Measurements from ENCODE around the gene GPS2. TPM values are rescaled to one million over a fixed set of nuclear protein-coding genes. Genes with fewer than 3 reads are reported as not detected.

The GPS2 gene
- total RNA-seq, 2 experiments from 2014 or later: 28.2 to 32.2 TPM

DNA sequence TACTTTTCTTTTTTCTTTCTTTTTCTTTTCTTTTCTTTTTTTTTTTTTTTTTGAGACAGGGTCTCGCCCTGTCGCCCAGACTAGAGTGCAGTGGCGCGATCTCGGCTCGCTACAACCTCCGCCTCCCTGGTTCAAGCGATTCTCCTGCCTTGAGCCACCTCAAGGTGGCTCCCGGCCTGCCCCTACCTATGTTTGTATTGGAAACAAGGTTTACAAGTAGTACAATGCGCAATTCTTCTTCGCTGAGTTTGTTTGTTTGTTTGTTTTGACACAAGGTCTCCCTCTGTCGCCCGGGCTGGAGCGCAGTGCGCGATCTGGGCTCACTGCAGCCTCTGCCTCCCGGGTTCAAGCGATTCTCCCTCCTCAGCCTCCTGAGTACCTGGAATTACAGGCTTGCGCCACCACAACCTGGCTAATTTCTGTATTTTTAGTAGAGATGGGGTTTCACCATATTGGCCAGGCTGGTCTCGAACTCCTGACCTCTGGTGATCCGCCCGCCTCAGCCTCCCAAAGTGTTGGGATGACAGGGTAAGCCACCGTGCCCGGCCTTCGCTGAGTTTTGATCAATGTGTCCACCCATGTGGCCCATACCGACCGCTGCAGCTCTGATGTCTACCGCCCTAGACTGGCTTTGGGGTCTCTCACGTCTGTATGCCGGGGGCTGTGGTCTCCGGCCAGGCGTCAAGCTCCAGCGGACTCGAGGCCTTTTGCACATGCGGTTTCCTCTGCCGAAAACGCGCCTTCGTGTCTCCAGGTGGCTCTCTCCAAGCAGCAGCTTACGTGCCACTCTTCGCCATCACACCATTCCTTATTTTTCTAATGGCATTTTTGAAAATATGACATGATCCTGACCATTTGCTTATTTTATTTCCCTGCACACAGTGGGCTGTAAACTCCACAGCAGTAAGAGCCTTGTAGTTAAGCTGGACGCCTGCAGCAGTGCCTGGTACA, 19.7 kb downstream of the GPS2 start:
- peak overlapping the region; percentile 70 for H3K4me3 Mint-ChIP-seq
- no peak for DNase-seq
- H3K36me3 Mint-ChIP-seq (ENCODE audit: low read depth): no peaks in the 10 kb centered on the region
- no peak overlapping the region for H3K27ac Mint-ChIP-seq
- CTCF ChIA-PET: interaction anchor here (0.6 to 4.1 kb wide), 13 partner anchors 10 to 162 kb away, joined by 3 to 45 read pairs (median 9); partner anchors contain the start of genes ACAP1, PHF23 and SLC2A4
- no peaks in the 10 kb centered on the region for H3K9me3 Mint-ChIP-seq
- intact Hi-C loops (cut with micrococcal nuclease): loop anchor here (1.0 to 2.0 kb wide), 3 partner anchors 15 to 249 kb away; no protein-coding TSS in a partner anchor
- H3K4me1 Mint-ChIP-seq (ENCODE audit: low read depth): peaks cover 19% of the 10 kb centered on the region
- peaks cover 24% of the 10 kb centered on the region for H3K27me3 Mint-ChIP-seq (ENCODE audit: low read depth)

DNA sequence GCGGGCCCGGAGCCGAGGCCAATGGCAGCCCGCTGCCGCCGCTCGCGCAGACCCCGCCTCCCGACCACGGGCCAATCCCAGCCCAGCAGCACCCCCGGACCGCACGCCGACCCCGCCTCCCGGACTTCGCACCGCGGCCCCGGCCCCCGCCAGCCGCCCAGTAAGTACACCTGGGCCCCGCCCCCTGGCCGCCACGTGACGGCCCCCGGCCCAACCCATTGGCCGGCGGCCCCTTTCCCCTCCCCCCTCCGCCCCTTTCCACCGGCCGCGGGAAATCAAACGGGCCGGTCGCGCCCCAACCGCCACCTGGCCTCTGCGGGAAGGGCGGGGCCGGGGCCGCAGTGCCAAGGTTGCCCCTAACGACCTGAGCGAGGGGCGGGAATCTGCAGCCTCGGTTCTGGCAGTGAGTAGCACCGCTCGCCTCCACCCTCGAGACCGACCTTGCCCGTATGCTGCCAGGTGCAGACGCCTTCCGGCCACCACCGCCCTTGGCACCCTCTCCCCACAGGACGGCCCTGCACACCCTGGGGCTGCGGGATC, 20.5 kb downstream of the GPS2 start, which contains the start of gene YBX2:
TSS of gene YBX2 (minus strand) at position 26 of the 540 bp plus-strand sequence. CDS start 139 bp downstream, outside the sequence.
- H3K36me3 Mint-ChIP-seq (ENCODE audit: low read depth): no peaks in the 10 kb centered on the region
- peak; percentile 80 for DNase-seq
- H3K9me3 Mint-ChIP-seq: no peaks in the 10 kb centered on the region
- peak within 1 kb of the TSS; percentile 70 for H3K4me3 Mint-ChIP-seq
- CTCF ChIA-PET: no interaction called here
- H3K4me1 Mint-ChIP-seq (ENCODE audit: low read depth): peaks cover 19% of the 10 kb centered on the region
- intact Hi-C loops (cut with micrococcal nuclease): loop anchor here (1.0 kb wide), 1 partner anchor 13 kb away; the partner anchor contains the start of gene EIF5A
- H3K27me3 Mint-ChIP-seq (ENCODE audit: low read depth): peaks cover 24% of the 10 kb centered on the region
- H3K27ac Mint-ChIP-seq: no peak within 1 kb of the TSS

DNA sequence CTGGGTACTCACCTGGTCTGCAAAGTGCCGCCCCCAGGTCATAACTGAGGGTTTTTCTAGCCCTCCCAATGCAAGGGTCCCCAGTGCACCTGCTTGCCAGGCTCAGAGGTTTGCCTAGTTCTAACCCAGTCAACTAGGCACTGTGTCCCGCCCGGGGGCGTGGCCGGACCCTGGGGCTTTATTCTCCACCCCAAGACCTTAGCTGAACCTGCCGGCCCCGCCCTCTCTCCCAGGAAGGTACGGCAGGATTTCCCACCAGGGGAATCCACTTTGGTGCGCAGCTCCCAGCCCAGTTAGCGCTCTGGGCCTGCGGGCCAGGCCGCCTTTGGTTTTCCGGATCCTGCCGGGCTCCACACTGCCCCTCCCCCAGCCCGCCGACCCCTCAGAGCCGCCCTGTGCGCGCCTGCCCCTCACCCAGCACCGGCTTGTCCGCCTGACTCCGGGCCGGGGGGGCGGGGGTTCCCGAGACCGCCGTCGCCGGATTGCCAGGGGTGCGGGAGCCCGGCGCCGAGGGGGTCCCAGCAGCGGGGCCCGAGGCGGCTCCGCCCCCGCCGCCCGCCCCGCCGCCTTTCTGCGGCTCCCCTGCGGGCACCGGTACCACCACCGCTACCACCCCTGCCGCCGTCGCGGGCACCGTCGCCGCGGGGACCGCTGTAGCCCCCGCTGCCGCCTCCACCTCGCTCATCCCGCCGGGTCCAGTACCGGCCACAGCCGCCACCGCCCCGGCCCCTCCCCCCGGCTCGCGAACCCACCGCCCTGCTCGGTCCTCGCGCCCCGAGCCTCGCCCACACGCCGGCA, 21.1 kb downstream of the GPS2 start:
- Mint-ChIP-seq H3K27me3 (ENCODE audit: low read depth) (peaks cover 24% of the 10 kb centered on the region), H3K27ac (no peak overlapping the region), H3K9me3 (no peaks in the 10 kb centered on the region), H3K36me3 (ENCODE audit: low read depth) (no peaks in the 10 kb centered on the region), H3K4me1 (ENCODE audit: low read depth) (peaks cover 19% of the 10 kb centered on the region), H3K4me3 (peak overlapping the region; percentile 70)
- CTCF ChIA-PET: interaction anchor here (1.0 to 1.8 kb wide), 3 partner anchors 10 to 74 kb away, joined by 3 to 4 read pairs (median 3); partner anchors contain the start of gene SLC2A4
- DNase-seq: no peak
- intact Hi-C loops (cut with micrococcal nuclease): loop anchor here (1.0 kb wide), 1 partner anchor 13 kb away; the partner anchor contains the start of gene EIF5A

DNA sequence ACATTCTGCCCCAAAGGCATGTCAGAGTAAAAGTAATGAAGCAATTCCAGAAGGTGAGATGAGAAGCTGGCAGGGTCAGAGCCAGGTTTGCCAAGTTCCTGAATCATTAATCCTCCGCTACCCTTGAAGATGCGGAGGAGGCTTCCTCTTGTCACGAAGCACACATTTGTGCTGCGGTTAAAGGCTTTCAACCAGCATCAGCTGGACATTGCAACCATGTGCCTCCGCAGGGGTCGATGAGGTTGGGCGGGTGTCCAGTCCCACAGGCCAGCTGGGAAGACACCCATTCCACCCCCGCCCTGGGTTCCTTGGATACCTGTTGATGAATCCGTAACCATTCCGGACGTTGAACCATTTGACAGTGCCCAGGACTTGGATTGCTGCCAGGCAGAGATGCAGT, 22.0 kb downstream of the GPS2 start:
- H3K36me3 Mint-ChIP-seq (ENCODE audit: low read depth): no peaks in the 10 kb centered on the region
- H3K9me3 Mint-ChIP-seq: no peaks in the 10 kb centered on the region
- DNase-seq: no peak
- intact Hi-C loops (cut with micrococcal nuclease): no loop called here
- peaks cover 24% of the 10 kb centered on the region for H3K27me3 Mint-ChIP-seq (ENCODE audit: low read depth)
- no peak overlapping the region for H3K27ac Mint-ChIP-seq
- CTCF ChIA-PET: interaction anchor here (1.0 to 1.8 kb wide), 3 partner anchors 9 to 73 kb away, joined by 3 to 4 read pairs (median 3); partner anchors contain the start of gene SLC2A4
- H3K4me1 Mint-ChIP-seq (ENCODE audit: low read depth): peaks cover 19% of the 10 kb centered on the region
- peak overlapping the region; percentile 27 for H3K4me3 Mint-ChIP-seq

DNA sequence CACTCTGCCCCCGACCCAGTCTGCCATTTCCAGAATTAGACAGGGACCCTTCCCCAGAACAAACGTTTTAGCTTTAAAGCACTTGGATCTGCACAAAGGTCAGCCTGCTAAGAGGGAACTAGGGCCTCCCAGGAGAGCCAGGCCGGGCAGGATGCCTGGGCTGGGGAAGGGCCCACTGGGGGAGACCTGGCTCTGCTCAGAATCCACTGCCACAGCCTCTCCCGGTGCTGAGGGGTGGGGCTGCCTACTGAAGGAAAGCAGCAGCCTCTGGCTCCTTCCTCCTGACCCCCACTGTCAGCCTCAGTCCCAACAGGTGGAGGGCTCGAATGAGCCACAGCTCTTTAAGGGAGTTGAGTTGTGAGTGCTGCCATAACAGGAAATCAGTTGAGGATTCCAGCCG, 22.4 kb downstream of the GPS2 start:
- Mint-ChIP-seq H3K27ac (no peak overlapping the region), H3K27me3 (ENCODE audit: low read depth) (peaks cover 24% of the 10 kb centered on the region), H3K4me3 (no peak overlapping the region), H3K9me3 (no peaks in the 10 kb centered on the region), H3K4me1 (ENCODE audit: low read depth) (peaks cover 19% of the 10 kb centered on the region), H3K36me3 (ENCODE audit: low read depth) (no peaks in the 10 kb centered on the region)
- intact Hi-C loops (cut with micrococcal nuclease): no loop called here
- CTCF ChIA-PET: interaction anchor here (0.7 to 1.8 kb wide), 3 partner anchors 8 to 57 kb away, joined by 3 to 10 read pairs (median 4); partner anchors contain the start of gene SLC2A4
- DNase-seq: no peak

DNA sequence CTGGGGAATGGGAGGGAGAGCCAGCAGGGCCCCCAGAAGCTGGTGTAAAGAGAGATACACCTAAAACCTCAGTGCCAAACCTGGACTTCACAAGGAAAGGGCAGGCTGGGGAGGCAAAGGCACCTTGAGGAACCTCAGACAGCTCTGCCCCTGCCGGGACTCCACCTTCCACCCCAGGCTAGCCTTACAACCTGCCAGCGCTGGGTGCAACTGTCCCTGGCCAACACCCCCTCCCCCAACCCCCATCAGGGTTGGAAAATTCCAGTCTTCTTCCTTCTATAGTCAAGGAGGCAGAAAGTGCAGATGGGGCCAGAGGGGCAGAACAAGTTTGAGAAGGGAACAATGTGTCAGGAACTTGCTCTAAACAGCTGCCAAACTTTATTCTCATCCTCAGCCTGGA, 23.0 kb downstream of the GPS2 start:
- Mint-ChIP-seq H3K27me3 (ENCODE audit: low read depth) (peaks cover 24% of the 10 kb centered on the region), H3K27ac (no peak overlapping the region), H3K4me3 (no peak overlapping the region), H3K36me3 (ENCODE audit: low read depth) (no peaks in the 10 kb centered on the region), H3K4me1 (ENCODE audit: low read depth) (peaks cover 19% of the 10 kb centered on the region), H3K9me3 (no peaks in the 10 kb centered on the region)
- DNase-seq: no peak
- CTCF ChIA-PET: interaction anchor here (0.6 to 0.7 kb wide), 2 partner anchors 58 to 228 kb away, joined by 3 to 10 read pairs; no protein-coding TSS in a partner anchor
- intact Hi-C loops (cut with micrococcal nuclease): no loop called here

DNA sequence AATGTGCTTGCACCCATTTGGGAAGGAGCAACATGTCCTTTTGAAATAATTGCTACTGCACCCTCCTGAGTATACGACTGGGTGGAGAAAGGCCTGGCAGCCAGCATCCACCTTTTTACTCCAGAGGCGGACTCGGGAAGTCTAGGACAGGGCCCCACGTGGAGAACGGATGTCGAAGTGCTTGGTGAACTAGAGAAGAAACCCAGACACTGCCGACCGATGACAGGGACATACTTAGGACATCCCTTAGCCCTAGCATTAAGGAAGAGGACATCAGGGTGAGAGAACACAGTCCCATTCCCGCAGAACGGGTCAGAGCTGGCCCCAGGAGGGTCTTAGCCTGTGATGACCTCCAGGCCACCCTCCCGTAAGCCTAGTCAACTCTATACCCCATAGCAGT, 24.5 kb downstream of the GPS2 start:
- Mint-ChIP-seq H3K36me3 (ENCODE audit: low read depth) (no peaks in the 10 kb centered on the region), H3K4me1 (ENCODE audit: low read depth) (peaks cover 9% of the 10 kb centered on the region), H3K9me3 (no peaks in the 10 kb centered on the region), H3K27ac (no peak overlapping the region), H3K27me3 (ENCODE audit: low read depth) (peaks cover 17% of the 10 kb centered on the region), H3K4me3 (no peak overlapping the region)
- no peak for DNase-seq
- CTCF ChIA-PET: no interaction called here
- intact Hi-C loops (cut with micrococcal nuclease): no loop called here

DNA sequence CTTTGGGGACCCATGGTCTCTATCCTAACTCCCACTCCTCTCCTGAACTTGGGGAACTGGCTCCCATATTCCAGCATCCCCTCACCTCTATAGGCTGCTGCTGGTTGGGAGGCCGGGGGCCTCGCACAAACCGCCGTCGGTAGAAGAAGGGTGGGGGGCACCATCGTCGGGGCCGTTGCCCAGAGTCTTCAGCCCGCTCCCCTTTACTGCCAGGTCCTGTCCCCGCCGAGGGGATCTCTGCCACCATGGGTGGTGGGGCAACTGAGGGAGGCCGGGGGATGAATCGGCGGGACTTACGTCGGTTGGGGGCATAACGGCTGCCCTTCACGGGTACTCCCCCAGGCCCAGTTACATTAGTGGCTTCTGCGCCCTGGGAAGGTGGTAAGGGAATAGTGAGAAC, 25.0 kb downstream of the GPS2 start:
- no peaks in the 10 kb centered on the region for H3K36me3 Mint-ChIP-seq (ENCODE audit: low read depth)
- no peaks in the 10 kb centered on the region for H3K9me3 Mint-ChIP-seq

DNA sequence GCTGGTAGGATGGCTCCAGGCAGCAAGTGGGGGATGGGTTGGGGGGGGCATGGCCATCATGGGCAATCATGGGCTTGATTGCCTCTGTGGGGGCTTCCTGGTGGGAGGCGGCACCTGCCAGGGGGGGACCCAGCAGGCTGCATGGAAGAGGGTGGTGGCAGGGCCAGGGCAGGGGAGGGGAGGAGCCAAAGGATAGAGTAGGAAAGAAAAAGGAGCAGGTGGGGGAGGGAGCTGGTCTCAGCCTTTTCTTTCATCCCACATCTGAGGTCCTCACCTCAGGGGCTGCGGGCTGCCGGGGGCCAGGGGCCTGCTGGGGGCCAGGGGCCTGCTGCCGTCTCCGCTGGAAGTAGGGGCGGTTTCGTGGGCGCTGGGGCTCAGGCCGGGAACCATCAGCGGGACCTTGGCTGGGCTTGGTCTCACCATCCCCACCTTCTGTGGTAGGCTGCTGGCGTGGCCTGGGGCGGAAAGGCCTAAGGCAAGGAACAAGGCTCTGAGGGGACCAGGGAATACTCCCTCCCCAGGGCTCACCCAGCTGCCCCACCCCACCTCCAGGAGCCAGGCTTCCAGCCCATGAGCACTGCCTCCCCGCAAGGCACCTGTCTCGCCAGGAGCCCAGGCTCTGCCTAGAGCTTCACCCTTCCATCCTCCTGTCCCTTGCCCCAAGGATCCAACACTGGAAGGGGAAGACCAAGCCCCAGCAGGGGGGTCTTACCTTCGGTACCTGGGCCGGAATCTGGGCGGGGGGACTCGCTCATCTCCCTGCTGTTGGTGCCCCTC, 25.7 kb downstream of the GPS2 start:
- CTCF ChIA-PET: interaction anchor here (1.2 kb wide), 1 partner anchor 8 kb away, joined by 3 read pairs; no protein-coding TSS in a partner anchor
- no peak overlapping the region for H3K27ac Mint-ChIP-seq
- intact Hi-C loops (cut with micrococcal nuclease): no loop called here

More for the DNA sequence above, 25.0 kb downstream of the GPS2 start:
- H3K4me3 Mint-ChIP-seq: no peak overlapping the region
- H3K27ac Mint-ChIP-seq: no peak overlapping the region
- H3K4me1 Mint-ChIP-seq (ENCODE audit: low read depth): peaks cover 7% of the 10 kb centered on the region
- peaks cover 12% of the 10 kb centered on the region for H3K27me3 Mint-ChIP-seq (ENCODE audit: low read depth)
- CTCF ChIA-PET: no interaction called here
- no peak for DNase-seq
- intact Hi-C loops (cut with micrococcal nuclease): no loop called here

DNA sequence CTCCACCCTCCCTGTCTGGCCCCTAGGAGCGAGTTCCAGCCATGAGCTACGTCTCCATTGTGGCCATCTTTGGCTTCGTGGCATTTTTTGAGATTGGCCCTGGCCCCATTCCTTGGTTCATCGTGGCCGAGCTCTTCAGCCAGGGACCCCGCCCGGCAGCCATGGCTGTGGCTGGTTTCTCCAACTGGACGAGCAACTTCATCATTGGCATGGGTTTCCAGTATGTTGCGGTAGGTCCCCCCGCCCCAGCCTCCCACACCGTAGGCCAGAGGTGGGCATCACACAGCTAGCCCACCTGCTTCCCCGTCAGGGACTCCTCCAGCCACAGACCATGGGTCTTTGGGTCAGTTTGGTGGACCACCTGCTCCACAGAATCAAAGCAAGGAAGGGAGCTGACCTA, 29.5 kb downstream of the GPS2 start:
- Mint-ChIP-seq H3K27ac (no peak overlapping the region), H3K4me1 (ENCODE audit: low read depth) (peaks cover 19% of the 10 kb centered on the region), H3K27me3 (ENCODE audit: low read depth) (peaks cover 17% of the 10 kb centered on the region), H3K9me3 (no peaks in the 10 kb centered on the region), H3K4me3 (no peak overlapping the region), H3K36me3 (ENCODE audit: low read depth) (no peaks in the 10 kb centered on the region)
- CTCF ChIA-PET: interaction anchor here (1.1 to 2.9 kb wide), 3 partner anchors 11 to 70 kb away, joined by 3 to 9 read pairs (median 4); no protein-coding TSS in a partner anchor
- no peak for DNase-seq
- intact Hi-C loops (cut with micrococcal nuclease): no loop called here

More for the DNA sequence above, 25.7 kb downstream of the GPS2 start:
- peaks cover 9% of the 10 kb centered on the region for H3K27me3 Mint-ChIP-seq (ENCODE audit: low read depth)
- DNase-seq: no peak
- H3K9me3 Mint-ChIP-seq: no peaks in the 10 kb centered on the region
- no peaks in the 10 kb centered on the region for H3K36me3 Mint-ChIP-seq (ENCODE audit: low read depth)
- H3K4me3 Mint-ChIP-seq: no peak overlapping the region
- peaks cover 3% of the 10 kb centered on the region for H3K4me1 Mint-ChIP-seq (ENCODE audit: low read depth)

DNA sequence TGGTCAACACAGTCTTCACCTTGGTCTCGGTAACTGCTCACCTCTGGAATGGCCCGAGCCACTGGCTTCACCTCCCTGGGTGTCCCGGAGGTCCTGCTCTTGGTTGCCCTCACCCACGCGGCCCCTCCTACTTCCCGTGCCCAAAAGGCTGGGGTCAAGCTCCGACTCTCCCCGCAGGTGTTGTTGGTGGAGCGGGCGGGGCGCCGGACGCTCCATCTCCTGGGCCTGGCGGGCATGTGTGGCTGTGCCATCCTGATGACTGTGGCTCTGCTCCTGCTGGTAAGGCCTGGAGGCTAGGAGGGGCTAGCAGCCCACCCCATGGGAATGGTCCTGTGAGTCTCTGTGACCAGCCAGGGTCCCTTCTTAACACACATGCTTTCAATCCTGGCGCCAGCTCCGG, 30.2 kb downstream of the GPS2 start:
- intact Hi-C loops (cut with micrococcal nuclease): loop anchor here (5.0 kb wide), 1 partner anchor 238 kb away; no protein-coding TSS in a partner anchor
- H3K9me3 Mint-ChIP-seq: no peaks in the 10 kb centered on the region
- H3K27me3 Mint-ChIP-seq (ENCODE audit: low read depth): peaks cover 17% of the 10 kb centered on the region

More for the DNA sequence above, 30.2 kb downstream of the GPS2 start:
- CTCF ChIA-PET: interaction anchor here (1.0 to 2.9 kb wide), 4 partner anchors 8 to 13 kb away, joined by 3 to 9 read pairs (median 4); no protein-coding TSS in a partner anchor
- no peaks in the 10 kb centered on the region for H3K36me3 Mint-ChIP-seq (ENCODE audit: low read depth)
- H3K4me1 Mint-ChIP-seq (ENCODE audit: low read depth): peaks cover 20% of the 10 kb centered on the region
- H3K27ac Mint-ChIP-seq: no peak overlapping the region
- no peak for DNase-seq
- no peak overlapping the region for H3K4me3 Mint-ChIP-seq
